ENCODE results near the gene RNF114. TPM values are rescaled to one million over a fixed set of nuclear protein-coding genes. Genes with fewer than 3 reads are reported as not detected.
A peak's percentile ranks its signal among the peaks of the same experiment; 100 is the strongest.
"Not testable (repeated sequence)": the region's sequence is repeated elsewhere in the genome, so short reads cannot be mapped to it uniquely, and the experiment has no call there.

Gene RNF114
- total RNA-seq, 1 experiment from 2014 or later: 133 TPM

DNA sequence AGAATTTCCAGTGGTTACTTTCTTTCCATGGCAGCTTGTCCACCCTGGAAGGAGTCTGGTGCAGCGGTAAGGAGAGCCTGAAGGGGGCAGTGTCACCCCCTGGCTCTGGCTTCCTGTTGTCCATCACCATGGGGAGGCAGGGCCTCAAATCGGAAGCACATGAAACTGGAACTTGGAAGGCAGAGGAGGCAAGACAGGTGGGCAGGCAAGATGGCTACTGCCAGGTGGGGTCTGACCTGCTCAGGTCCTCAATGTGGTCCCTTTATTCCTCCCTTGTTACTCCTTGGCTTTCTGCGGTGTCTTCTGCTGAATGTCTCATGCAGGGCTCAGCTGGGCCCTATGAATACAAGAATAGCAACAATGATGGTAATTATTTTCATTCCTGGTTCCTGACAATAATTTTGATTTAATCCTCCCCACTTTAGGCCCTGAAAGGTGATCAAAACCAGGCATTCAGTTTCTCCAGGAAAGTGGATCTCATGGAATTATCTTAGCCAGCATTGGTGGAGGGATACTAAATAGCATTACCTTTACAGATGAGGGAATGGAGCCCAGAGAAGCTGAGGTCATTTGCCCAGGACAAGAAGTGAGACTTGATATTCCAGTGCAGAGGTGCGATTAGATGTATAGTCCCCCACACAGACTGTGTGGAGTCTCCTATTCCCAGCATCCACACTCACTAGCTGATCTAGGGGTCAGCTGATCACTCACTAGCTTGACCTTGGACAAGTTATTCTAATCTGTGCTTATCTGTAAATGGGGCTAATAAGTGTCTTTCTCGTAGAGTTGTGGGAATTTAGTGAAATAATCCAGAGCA is 29.0 kb downstream of the RNF114 start:
- peak; percentile 62 for DNase-seq (ENCODE audit: low spot score)

DNA sequence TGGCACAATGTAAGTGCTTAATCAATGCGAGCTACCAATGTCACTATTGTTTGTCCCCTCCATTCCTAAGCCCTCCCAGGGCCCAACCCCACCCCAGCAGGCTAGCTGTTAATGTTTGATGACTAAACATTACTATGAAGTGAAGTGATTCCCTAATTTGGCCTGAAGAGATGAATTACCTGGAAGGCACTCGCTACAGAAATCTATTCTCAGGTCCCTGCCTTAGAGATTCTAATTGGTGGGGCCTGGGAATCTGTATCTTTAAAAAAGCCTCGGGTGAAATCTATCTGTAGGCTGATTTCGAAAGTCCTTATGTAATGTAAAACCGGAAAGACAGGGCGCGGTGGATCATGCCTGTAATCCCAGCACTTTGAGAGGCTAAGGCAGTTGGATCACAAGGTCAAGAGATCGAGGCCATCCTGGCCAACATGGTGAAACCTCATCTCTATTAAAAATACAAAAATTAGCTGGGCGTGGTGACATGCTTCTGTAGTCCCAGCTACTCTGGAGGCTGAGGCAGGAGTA is 29.6 kb downstream of the RNF114 start:
- no peak for DNase-seq (ENCODE audit: low spot score)

DNA sequence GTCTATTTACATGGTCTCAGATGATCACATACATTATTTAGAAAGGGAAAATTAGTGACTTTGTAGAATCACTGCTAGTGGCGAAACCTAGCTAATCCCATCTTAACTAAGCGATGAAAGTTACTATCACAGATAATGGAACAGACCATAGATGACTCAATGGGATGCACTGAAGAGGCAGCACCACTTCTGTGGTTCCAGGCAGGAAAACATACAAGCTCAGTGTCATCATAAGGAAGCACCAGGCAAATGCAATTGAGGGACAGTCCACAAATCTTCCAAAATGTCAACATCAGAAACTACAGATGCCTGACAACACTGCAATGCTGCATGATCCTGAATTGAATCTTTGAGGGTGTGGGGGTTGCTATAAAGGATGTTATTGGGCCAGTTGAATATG is 30.7 kb downstream of the RNF114 start:
- DNase-seq (ENCODE audit: low spot score): no peak

DNA sequence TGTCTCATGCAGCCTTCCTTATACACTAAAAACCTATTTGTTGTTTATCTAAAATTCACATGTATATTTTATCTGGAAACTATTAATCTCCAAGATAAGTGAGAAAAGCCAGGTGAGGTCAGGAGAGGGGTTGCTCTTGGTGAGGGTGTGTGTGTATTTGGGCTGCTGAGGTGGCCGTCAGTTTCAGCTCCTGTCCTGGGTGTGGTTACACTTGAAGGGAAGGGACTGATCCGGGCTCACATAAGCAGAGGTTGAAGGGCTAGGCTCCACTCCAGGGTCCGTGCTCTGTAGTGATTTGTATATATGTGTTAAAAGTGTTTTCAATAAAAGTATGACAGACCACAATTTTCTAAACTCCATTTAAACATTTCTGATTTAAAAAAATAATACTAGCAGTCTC is 33.0 kb downstream of the RNF114 start:
- peak; percentile 42 for DNase-seq (ENCODE audit: low spot score)

DNA sequence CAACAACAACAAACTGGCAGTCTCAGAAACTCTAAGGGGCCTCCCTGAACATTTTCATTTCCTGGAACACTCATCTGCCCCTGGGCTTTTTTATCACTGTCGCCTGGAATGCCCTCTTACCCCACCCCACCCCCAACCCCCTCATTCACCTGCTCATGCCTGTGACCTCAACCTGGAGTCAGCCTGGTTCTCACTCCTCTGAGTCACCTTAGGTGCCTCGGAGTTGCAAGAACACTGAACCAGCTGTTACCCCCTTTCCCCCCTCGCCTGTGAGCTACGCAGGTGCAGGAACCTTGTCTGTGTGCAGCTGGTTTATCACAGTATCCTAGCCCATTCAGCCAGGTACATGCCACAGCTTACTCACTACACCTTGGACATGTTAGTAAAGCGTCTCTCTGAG is 33.7 kb downstream of the RNF114 start:
- DNase-seq (ENCODE audit: low spot score): no peak

DNA sequence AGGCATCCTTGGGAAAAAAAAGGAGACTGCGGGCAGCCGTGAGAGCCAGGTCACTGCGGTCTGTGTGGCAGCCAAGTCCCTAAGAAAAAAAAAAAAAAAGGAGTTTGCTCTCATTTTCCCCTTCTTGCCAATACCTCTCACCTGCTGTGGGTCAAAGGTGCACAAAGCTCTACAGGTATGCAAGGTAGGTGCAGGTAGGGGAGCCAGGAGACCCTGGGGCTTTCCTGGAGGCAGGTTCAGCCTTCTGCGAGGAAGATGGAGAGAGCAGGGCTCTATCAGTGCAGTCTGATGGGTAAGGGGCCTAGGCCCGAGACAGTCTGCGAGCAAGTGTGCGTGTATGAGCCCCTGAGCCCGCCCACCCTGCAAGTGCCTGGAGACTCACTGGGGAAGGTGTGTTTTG is 34.3 kb downstream of the RNF114 start:
- no peak for DNase-seq (ENCODE audit: low spot score)

DNA sequence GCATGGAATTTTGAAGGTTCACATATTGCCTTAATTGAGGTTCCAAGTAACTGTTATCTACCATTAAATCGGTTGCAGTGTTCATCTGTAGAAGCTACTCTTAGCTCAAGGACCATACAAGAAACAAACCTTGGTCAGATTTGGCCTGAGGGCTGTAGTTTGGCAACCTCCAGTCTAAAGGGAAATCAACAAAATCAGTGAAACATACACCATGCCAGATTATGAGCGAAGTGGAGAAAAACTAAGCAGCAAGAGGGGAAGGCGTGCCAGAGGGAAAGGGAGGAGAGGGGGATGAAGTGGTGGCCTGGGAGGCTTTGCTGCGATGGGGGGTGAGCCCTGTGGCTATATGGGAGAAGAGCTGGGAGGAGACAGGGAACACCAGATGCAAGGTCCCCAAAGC is 37.8 kb downstream of the RNF114 start:
- DNase-seq (ENCODE audit: low spot score): no peak

DNA sequence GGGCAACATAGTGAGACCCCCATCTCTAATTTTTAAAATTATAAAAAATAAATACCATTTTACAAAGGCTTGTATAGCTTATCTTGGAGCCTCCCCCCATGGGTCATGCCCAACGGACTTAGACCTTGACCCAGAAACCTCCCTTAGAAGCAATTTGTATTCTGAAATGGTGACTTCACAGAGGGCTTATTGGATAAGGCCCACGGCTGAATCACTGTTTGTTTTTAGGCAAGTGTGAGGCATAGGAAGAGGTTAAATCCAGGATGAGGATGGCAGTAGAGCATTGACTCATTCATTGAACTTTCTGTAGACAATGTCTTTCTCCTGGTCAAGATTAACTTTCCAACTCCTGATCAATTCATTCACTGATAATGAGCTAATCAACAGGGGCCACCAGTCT is 40.3 kb downstream of the RNF114 start:
- DNase-seq (ENCODE audit: low spot score): peak; percentile 34

DNA sequence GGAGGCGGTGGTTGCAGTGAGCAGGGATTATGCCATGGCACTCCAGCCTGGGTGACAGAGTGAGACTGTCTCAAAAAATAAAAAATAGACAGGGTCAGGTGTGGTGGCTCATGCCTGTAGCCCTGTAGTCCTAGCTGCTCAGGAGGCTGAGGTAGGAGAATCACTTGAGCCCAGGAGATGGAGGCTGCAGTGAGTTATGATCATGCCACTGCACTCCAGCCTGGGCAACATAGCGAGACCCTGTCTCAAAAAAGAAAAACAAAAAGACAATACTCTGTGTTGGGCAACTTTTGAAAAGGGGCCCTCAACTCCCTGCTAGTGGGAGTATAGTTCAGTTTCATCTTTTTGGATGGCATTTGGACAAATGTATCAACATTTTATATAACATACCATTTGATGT is 41.5 kb downstream of the RNF114 start:
- DNase-seq (ENCODE audit: low spot score): not testable (repeated sequence)

DNA sequence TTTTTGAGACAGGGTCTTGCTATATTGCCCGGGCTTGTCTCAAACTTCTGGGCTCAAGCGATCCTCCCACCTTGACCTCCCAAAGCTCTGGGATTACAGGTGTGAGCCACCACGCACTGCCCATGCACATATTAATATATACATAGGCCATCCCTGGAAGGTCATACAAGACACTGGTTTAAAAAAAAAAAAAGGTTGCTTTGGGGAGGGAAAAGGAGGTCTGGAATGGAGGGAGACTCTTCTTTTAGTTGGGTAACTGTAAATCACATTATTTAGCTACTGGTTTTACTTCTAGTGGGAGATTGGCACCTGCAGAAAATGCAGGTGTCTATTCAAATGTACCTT is 42.5 kb downstream of the RNF114 start:
- DNase-seq (ENCODE audit: low spot score): no peak

DNA sequence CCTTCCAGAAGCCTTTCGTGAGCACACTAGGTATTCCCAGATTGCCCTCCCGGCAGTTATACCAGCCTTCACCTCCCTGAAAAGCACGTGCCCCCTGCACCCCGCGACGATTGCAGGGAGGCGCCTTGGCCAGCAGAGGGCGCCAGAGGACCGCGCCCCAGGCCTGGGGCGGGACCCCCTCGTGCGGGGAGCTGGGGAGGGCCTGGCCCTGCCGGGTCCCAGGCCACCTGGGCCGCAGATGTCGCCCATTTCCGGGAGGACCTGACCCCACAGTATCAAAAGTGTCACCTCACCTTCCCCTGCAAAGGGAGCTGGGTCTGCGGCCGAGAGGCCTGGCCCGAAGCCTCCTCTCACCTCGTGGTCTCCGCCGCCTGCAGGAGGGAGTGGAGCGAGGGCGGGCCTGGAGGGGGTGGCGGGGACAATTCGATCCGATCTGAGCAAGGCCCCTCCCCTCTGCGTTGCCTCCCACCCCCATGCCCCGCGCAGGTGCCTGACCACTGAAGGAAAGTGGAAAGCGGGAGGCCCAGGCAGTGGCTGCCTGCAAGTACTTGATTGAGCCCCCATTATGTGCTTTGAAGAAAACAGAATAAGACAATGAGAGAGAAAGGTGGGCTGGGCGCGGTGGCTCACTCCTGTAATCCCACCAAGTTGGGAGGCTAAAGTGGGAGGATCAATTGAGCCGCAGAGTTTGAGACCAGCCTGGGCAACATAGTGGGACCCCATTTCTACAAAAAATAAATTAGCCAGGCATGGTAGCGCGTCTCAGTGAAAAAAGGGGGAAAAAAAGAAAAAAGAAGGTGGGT is 43.0 kb downstream of the RNF114 start:
- DNase-seq (ENCODE audit: low spot score): no peak

DNA sequence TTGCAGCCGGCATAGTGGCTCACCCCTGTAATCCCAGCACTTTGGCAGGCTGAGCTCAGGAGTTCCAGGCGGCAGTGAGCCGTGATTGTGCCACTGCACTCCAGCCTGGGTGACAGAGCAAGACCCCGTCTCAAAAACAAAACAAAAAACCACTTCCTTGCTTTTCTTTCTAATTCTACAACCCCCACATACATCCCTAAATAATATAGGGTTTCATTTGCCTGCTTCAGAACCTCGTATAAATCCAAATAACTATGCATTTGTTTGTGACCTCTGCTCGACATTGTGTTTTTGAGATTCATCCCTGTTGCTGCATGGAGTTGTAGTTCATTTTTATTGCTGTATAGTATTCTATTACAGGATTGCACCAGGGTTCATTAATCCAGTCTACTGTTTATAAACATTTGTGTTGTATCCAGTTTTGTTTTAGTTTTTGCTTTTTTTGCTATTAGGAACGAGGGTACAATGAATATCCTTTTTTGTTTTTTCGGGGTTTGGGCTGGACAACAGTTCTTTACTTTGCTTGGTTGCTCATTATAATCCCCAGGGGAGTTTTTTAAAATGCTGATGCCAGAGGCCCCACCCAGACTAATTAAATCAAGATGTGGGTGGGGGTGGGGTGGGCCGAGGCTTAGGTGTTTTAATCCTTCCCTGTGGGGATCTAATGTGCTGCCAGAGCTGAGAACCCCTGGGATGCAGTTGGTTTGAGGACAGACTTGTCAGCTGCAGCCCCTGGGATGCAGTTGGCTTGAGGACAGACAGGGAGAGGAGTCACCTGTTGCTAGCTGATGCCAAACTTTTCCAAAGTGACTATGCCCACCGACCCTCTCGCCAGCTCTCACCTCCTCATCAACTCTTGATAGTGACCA is 44.2 kb downstream of the RNF114 start:
- DNase-seq (ENCODE audit: low spot score): no peak

DNA sequence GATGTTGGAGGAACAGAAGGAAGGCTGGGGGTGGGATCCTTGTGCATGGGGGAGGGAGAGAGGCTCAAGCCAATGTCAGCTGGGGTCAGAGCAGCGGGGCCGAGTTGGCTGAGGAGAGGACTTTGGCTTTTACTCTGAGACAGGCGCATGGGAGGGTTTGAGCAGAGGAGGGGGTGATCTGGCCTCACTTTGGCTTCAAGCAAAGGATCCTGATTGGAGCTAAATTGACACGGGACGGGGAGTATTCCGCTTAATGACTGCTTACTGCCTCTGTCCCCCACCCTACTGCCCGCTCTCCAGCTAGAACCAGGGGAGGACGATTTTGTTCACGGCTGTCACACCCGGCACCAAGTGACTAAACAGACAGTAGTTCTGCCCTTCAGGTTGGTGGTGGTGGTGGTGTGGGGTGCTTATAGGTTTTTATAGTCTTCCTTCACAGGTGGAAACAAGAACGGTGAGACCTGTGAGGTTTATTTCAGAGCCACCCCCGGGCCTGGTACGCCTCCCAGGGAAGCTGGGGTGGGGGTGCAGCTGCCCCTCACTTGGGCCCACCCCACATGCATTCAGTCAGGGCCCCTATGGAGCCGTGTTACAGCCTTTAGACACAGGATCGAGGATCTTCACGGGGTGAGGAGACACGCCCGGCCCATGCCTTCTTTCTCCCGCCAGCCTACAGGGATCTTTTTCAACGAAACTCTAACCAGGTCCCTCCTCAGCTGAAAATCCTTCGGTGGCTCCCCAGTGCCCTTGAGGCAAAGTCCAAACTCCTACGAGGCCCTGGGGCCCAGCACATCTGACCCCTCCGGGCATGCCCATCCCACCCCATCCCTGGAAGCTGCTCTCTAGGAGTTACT is 45.2 kb downstream of the RNF114 start:
- no peak for DNase-seq (ENCODE audit: low spot score)

DNA sequence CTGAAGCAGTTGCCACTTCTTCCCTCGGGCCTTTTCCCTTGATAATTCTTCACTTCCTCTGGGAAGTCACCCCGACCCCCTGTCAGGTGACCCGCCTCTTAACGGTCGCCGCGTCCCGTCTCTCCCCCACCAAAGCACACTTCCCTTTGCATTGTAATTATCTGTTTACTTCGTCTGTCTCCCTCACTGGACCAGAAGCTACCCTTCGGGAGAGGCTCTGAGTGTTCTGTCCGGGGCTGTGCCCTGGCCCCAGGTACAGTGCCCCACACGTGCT is 45.8 kb downstream of the RNF114 start:
- DNase-seq (ENCODE audit: low spot score): no peak

DNA sequence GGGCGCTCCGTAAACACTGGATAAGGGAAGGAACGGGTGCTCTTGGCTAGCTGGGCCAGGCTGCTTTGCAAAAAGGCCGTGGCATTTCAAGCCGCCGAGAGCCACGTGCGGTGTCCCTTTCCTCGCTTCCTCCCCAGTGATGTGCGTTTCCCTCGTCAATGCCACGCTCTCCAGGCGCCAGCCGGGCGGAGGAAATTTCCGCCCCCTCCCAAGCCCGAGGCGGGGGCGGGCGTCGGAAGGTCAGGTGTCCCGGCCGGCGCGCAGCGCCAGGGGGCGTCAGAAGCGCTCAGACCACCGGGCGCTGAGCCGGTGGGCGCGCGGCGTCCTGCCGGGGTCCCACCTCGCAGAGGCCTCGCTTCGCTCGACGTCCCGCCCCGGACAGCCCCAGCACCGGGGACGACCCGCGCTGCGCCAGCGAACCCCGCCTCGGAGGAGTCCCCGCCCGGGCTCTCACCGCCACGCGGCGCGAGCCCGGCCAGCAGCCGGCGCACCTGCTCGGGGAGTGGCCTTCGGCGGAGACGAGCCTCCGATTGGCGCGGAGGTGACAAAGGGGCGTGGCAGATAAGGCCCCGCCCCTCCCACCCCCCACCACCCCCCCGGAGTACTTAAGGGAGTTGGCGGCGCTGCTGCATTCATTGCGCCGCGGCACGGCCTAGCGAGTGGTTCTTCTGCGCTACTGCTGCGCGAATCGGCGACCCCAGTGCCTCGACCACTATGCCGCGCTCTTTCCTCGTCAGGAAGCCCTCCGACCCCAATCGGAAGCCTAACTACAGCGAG is 46.3 kb downstream of the RNF114 start, which contains the start of gene SNAI1:
Gene SNAI1 (plus strand): TSS at position 635 of the 777 bp plus-strand sequence. CDS start 80 bp downstream, at position 715.
- DNase-seq (ENCODE audit: low spot score): peak; percentile 30

DNA sequence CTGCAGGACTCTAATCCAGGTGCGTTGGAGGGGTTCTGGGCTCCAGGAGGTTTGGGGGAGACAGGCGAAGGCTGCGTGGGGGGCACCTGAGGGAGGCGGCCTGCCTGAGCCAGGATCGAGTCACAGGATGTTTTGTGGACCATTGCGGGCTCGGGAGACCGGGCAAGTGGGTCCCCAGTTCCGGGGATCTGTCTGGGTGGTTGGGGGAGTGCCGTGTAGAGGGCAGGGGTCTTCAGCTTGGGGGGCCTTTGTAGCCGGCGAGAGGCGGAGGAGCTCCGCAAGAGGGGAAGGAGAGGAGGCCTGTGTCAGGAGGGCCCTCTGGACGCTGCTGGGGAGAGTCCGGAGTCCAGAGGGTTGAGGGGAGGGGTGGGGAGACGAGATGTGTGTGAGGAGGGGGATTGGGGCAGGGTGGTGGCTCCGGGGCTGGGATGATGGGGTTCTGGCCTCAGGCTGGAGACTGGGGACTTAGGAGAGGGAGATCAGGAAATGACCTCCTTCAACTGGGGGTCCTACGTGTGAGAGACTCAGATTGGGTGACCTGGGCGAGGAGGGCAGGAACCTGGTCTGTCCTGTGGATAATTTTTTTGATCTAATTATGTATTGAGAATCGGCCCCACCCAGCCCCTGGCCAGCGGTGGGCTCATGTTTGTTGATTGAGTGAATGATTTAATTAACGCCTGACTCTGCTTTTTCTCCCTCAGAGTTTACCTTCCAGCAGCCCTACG is 47.1 kb downstream of the RNF114 start:
- no peak for DNase-seq (ENCODE audit: low spot score)

DNA sequence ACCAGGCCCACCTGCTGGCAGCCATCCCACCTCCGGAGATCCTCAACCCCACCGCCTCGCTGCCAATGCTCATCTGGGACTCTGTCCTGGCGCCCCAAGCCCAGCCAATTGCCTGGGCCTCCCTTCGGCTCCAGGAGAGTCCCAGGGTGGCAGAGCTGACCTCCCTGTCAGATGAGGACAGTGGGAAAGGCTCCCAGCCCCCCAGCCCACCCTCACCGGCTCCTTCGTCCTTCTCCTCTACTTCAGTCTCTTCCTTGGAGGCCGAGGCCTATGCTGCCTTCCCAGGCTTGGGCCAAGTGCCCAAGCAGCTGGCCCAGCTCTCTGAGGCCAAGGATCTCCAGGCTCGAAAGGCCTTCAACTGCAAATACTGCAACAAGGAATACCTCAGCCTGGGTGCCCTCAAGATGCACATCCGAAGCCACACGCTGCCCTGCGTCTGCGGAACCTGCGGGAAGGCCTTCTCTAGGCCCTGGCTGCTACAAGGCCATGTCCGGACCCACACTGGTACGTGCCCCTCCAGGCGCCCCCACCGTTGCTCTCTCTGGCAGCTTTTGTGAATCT is 47.7 kb downstream of the RNF114 start:
- DNase-seq (ENCODE audit: low spot score): no peak

DNA sequence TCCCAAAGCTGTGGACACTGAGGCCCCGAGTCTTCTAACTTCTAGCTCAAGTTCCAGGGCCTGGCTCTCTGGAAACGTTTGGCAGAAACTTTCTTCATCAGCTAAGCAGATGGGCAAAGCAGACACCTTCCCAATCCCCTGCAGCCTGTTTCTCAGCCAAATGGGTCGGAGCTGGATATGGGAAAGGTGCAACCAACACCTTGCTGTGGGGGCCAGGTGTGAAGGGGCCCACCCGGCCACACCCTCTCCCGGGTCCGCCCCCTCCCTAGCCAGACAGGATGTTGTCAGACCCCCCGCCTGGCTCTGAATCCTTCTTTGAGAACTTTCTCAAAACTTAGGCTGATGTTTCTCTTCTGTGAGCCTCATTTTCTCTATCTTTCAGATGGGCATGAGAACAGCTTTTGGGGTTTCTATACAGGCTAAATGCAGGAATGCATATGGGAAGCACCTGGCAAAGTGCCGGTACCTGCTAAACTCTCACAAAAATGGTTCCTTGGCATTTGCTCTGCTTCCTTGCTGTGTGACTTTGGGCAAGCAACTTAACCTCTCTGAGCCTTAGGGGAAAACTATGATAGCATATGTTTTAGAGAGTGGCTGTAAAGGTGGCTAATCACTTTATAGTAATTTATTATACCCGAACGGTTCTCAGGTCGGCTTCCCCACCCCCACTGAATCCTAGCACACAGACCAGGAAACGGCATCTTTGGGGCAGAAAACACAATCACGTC is 48.4 kb downstream of the RNF114 start:
- no peak for DNase-seq (ENCODE audit: low spot score)

DNA sequence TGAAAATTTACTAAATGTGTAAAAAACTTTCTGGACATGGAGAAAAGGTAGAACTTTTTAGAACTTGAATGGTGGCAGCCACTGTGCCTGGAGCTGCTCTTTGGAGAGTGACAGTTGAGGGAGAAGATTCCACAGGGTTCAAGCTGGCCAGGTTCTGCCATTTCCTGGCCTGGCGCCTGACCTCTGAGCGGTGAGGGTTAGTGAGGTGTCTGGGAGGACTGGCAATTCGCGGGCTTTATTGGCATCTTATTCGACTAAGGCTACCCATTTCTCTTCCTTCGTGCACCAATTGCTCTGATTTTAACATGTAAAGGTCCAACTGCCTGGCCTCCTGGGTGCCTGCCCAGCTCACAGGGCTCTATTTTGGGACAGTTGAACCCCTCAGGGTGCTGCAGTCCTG is 49.0 kb downstream of the RNF114 start:
- no peak for DNase-seq (ENCODE audit: low spot score)
